Measurements from ENCODE around the gene CHCHD4.

DNA sequence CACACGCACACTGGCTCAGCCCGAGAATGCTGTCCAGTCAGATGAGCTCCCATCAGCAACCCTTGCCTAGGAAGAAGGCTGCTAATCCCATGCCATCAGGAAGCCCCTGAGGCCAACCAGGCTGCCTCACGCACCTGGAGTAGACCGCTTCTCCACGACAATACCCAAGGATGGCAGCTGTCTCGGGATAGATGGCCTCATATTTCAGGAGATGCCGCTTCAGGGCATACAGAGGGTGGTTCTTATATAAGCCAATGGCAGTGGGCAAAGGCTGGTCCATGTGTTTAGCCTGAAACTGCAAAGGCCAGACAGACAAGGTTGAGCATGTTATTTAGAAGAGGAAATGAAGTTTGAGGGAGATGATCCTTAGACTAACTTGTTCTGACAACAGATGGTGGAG lies 31.5 kb upstream of the CHCHD4 start:
- TF ChIP-seq, protein P1, sequence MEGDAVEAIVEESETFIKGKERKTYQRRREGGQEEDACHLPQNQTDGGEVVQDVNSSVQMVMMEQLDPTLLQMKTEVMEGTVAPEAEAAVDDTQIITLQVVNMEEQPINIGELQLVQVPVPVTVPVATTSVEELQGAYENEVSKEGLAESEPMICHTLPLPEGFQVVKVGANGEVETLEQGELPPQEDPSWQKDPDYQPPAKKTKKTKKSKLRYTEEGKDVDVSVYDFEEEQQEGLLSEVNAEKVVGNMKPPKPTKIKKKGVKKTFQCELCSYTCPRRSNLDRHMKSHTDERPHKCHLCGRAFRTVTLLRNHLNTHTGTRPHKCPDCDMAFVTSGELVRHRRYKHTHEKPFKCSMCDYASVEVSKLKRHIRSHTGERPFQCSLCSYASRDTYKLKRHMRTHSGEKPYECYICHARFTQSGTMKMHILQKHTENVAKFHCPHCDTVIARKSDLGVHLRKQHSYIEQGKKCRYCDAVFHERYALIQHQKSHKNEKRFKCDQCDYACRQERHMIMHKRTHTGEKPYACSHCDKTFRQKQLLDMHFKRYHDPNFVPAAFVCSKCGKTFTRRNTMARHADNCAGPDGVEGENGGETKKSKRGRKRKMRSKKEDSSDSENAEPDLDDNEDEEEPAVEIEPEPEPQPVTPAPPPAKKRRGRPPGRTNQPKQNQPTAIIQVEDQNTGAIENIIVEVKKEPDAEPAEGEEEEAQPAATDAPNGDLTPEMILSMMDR (IDR thresholded peaks at IDR 0.05; ENCODE audit: insufficient read depth, low read length), result no peak
- TF ChIP-seq POLR2AphosphoS5 (IDR thresholded peaks at IDR 0.05; ENCODE audit: low read depth) (no peak), SPI1 (IDR thresholded peaks at IDR 0.05; ENCODE audit: borderline replicate concordance, low read depth) (no peak)
- TF ChIP-seq, protein P2, sequence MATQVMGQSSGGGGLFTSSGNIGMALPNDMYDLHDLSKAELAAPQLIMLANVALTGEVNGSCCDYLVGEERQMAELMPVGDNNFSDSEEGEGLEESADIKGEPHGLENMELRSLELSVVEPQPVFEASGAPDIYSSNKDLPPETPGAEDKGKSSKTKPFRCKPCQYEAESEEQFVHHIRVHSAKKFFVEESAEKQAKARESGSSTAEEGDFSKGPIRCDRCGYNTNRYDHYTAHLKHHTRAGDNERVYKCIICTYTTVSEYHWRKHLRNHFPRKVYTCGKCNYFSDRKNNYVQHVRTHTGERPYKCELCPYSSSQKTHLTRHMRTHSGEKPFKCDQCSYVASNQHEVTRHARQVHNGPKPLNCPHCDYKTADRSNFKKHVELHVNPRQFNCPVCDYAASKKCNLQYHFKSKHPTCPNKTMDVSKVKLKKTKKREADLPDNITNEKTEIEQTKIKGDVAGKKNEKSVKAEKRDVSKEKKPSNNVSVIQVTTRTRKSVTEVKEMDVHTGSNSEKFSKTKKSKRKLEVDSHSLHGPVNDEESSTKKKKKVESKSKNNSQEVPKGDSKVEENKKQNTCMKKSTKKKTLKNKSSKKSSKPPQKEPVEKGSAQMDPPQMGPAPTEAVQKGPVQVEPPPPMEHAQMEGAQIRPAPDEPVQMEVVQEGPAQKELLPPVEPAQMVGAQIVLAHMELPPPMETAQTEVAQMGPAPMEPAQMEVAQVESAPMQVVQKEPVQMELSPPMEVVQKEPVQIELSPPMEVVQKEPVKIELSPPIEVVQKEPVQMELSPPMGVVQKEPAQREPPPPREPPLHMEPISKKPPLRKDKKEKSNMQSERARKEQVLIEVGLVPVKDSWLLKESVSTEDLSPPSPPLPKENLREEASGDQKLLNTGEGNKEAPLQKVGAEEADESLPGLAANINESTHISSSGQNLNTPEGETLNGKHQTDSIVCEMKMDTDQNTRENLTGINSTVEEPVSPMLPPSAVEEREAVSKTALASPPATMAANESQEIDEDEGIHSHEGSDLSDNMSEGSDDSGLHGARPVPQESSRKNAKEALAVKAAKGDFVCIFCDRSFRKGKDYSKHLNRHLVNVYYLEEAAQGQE (IDR thresholded peaks at IDR 0.05; ENCODE audit: insufficient replicate concordance, low read depth), result no peak
